NK-92 (cell line): ENCODE data around the gene ITPRIPL1.

Experiments used
- DNase-seq: peaks from one replicate; lab custom pipeline; 2025; ENCODE audit not compliant: unreplicated experiment; lab: John Stamatoyannopoulos, UW

ITPRIPL1 gene

GRCh38 chr2:96320728-96321622 lies 4.1 kb upstream of the ITPRIPL1 start:
- DNase-seq: no peak

- DNase-seq: no peak
These were observed 1.3 kb upstream of the ITPRIPL1 start for GRCh38 chr2:96323849-96324248.

- no peak for DNase-seq
These were observed 436 bp upstream of the ITPRIPL1 start for GRCh38 chr2:96324721-96325040.

GRCh38 chr2:96325884-96326255 lies 753 bp downstream of the ITPRIPL1 start:
- no peak for DNase-seq

GRCh38 chr2:96326564-96326963 lies 1.4 kb downstream of the ITPRIPL1 start:
- no peak for DNase-seq

GRCh38 chr2:96326990-96327820 lies 2.1 kb downstream of the ITPRIPL1 start:
- DNase-seq: no peak

- DNase-seq: no peak
These were observed 4.3 kb downstream of the ITPRIPL1 start for GRCh38 chr2:96329456-96329855.

- DNase-seq: no peak
These were observed 4.8 kb downstream of the ITPRIPL1 start for GRCh38 chr2:96329874-96330273.

- DNase-seq: no peak
These were observed 5.3 kb downstream of the ITPRIPL1 start for GRCh38 chr2:96330407-96330806.

GRCh38 chr2:96333708-96334107 lies 8.6 kb downstream of the ITPRIPL1 start:
- DNase-seq: no peak

- no peak for DNase-seq
These were observed 11.1 kb downstream of the ITPRIPL1 start for GRCh38 chr2:96336104-96336775.

GRCh38 chr2:96336873-96337272 lies 11.8 kb downstream of the ITPRIPL1 start:
- DNase-seq: no peak

- no peak for DNase-seq
These were observed 15.6 kb downstream of the ITPRIPL1 start for GRCh38 chr2:96340493-96341414.

- DNase-seq: no peak
These were observed 16.5 kb downstream of the ITPRIPL1 start for GRCh38 chr2:96341641-96342040.

- DNase-seq: no peak
These were observed 17.0 kb downstream of the ITPRIPL1 start for GRCh38 chr2:96342085-96342484.

GRCh38 chr2:96344011-96344410 lies 18.9 kb downstream of the ITPRIPL1 start:
- DNase-seq: no peak

GRCh38 chr2:96345438-96345837 lies 20.3 kb downstream of the ITPRIPL1 start:
- DNase-seq: no peak

- no peak for DNase-seq
These were observed 20.8 kb downstream of the ITPRIPL1 start for GRCh38 chr2:96345868-96346462.

GRCh38 chr2:96347395-96347794 lies 22.3 kb downstream of the ITPRIPL1 start:
- DNase-seq: no peak

GRCh38 chr2:96353032-96353561 lies 28.0 kb downstream of the ITPRIPL1 start:
- DNase-seq: no peak
